HG03575 (cell line): Measurements from ENCODE around the gene PIEZO2.
"Not testable (repeated sequence)": the region's sequence is repeated elsewhere in the genome, so short reads cannot be mapped to it uniquely, and the experiment has no call there.

Experiments used
- ATAC-seq: cut with Tn5 transposase; IDR thresholded peaks from one replicate; pipeline ENCODE4 v1.9.1; 2021; ENCODE audit not compliant: unreplicated experiment, insufficient number of reproducible peaks, low FRiP score; ENCODE audit errors: extremely low read depth

Gene PIEZO2

GRCh38 chr18:10923141-10923540, 226.2 kb downstream of the PIEZO2 start:
- ATAC-seq: no peak

GRCh38 chr18:10922712-10923111, 226.7 kb downstream of the PIEZO2 start:
- ATAC-seq: not testable (repeated sequence)

DNA sequence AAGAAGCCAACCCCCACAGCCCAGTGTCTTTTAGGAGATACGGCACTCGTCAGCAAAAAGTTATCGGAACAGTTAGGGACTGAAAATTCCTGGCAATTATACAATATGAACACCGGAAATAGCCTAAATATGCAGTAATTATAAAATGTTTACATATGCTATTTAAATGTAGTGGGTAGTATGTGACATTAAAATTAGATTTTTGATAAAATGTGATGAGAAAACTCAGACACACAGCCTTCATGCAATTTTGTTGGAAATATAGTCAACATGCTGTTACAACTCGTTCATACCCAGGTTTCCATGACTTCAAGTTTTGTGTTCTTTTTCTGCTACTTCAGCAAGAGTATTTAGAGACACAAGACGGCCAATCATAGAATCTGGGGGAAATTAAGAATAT, 229.1 kb downstream of the PIEZO2 start:
- not testable (repeated sequence) for ATAC-seq

DNA sequence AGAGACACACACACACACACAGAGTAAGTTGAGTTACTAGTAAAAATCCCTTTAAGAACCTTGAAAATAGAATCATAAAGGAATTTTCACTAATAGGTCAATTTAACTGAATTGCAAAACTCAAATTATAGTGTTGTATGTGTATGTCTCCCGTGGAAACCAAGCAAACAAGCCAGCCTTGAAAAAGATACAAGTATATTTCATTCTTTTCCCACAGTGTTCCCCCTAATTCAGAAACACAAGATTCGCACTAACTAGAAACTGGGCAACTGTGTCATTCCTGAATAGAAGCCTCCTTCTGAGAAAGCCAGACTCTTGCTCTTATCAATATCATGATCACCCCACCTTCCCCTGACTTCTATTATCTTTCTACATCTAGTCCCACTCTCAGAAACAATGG, 229.5 kb downstream of the PIEZO2 start:
- ATAC-seq: no peak

DNA sequence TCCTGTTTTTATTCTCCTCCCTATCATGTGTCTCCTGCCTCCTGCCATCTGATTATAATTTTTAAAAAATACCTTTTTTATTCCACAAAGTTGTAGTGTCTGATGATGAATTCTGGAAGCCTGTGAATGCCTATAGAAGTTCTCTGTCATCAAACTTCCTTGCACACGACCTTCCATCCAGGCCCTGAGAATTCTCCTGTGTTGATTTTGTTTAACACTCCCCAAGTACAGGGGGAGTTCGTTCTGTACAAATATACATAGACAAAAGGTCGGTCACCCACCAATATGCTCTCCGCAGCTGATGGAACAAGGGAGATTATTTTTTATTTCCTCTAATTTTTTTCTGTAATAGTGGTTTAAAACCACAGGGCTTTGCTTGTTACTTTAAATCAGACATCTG, 232.5 kb downstream of the PIEZO2 start:
- no peak for ATAC-seq

DNA sequence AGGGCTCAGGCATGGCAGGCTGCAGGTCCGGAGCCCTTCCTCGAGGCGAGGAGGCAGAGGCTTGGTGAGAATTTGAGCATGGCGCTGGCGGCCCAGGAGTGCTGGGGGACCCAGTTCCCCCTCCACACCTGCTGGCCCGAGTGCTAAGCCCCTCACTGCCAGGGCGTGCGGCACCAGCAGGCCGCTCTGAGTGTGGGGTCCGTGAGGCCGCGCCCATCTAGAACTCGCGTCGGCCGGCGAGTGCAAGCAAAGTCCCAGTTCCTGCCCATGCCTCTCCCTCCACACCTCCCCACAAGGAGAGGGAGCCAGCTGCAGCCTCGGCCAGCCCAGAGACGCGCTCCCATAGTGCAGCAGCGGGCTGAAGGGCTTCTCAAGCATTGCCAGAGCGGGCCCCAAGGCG, 233.0 kb downstream of the PIEZO2 start:
- no peak for ATAC-seq

- ATAC-seq: not testable (repeated sequence)
Measured at GRCh38 chr18:10915748-10916147, 233.6 kb downstream of the PIEZO2 start.

GRCh38 chr18:10914610-10915009, 234.8 kb downstream of the PIEZO2 start:
- ATAC-seq: not testable (repeated sequence)

- ATAC-seq: no peak
Measured at GRCh38 chr18:10913919-10914318, 235.4 kb downstream of the PIEZO2 start.

DNA sequence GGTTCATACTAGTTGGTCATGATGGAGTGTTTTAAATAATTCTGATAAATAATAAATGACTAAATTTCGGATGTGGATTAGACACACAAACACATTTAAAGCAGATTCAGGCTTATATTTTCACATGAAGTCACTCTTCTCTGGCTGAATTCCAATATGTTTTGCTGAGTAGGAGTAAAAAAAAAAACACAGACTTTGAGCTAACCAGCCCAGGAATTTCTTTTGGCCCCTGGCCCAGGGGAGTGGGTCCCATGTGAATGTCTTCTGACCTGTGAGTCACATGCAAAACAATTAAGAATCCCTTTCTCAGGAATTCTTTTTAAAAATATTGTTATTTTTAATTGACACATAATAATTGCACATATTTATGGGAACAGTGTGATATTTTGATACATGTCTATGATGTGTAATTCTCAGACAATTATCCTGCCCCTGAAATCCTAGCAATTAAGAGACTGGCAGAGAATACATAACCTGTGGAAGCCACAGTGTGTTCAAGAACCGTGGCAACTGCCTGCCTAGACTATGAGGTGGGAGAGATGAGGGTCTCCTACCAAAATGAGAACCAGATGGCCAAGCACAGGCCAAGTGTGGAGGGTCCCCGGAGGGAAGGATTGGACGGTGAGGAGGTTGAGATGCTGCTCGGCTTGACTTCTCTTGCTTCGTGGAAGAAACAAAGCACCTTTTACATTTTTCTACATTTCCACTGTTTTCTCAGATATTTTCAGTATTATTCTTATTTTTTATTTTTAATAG, 236.4 kb downstream of the PIEZO2 start:
- no peak for ATAC-seq

DNA sequence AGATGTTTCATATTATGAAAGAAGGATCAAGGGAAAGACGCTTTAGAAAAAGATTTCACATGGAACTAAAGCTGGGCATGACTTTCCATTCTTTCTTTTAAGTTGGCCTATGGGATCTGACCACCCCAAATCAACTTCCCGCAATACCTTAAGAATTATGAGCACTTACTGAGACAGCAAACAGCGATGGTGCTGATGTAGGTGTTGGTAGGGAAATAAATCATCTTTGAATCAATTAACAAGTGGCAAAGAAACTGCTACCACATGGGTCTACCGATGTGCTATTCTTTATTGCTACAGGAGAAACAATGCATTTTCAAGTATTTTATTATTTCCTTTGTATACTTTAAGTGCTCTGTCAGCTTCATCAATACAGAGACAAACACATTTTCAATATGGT, 239.6 kb downstream of the PIEZO2 start:
- ATAC-seq: no peak

- ATAC-seq: no peak
Measured at GRCh38 chr18:10908760-10909159, 240.6 kb downstream of the PIEZO2 start.

DNA sequence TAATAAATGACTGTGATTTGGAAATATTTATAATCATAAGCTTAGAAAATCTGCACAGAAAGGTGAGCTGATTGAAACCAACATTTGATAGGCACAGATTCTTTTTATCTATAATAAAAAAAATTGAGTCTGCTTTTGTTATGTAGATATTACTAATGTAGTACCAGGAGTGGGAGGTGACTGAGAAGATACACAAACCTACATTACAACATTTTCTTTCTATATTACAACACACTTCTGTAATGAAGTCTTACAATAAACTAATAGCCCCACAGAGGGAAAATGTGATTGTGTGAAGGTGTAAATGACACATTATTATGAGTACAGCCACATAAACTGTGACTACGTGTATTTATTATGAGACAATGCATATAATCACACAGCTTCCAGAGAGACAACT, 241.6 kb downstream of the PIEZO2 start:
- no peak for ATAC-seq

GRCh38 chr18:10901329-10901728, 248.0 kb downstream of the PIEZO2 start:
- ATAC-seq: no peak

DNA sequence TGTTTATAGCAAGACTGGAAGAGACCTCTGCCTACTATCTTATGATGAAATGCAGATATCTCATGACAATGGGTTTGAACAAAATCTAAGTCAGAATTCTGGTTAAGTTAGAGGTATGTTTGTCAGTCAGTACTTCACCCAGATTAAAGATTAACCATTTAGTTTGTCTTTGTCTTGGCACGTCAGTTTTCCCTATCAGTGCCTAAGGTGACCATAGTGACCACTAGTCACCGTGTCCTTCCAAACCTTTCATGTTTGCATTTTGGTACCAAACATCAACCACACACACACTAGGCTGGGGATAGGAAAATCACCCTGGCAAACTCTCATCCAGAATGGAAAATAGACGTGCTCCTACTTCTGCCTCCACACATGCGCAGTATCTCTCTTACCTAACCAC, 248.9 kb downstream of the PIEZO2 start:
- no peak for ATAC-seq

DNA sequence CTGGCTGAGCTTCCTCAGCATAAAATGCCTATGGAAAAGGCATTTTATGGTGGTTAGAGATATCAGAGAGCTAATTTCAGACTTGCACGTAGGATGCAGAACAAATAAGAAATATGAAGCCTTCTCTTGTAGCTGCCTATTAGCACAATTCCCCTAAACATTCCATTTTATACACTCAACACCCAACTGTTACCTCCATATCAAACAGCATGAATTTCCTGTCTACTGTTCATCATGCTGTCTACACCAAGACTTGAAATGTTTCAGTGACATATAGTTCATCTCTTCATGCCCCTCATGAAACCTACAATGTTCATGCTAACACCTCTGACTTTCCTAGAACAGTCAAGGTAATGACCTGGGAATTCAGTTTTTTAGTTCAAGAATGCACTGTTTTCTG, 249.9 kb downstream of the PIEZO2 start:
- ATAC-seq: no peak

GRCh38 chr18:10898417-10898974, 250.9 kb downstream of the PIEZO2 start:
- ATAC-seq: no peak

DNA sequence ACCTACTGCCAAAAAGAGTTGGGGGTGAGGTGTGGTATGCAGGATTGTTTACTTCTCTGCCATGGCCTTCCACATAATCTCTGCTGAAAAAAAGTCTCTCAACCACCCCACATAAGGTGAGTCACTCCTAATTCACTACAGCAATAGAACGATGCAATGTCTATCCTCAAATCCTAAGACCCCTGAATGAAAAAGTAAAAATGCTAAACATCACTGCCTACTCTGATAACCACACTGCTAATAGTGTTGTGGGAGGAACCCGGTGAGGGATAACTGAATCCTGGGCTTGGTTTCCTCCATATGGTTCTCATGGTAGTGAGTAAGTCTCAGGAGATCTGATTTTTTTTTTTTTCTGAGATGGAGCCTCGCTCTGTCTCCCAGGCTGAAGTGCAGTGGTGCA, 252.5 kb downstream of the PIEZO2 start:
- ATAC-seq: no peak

DNA sequence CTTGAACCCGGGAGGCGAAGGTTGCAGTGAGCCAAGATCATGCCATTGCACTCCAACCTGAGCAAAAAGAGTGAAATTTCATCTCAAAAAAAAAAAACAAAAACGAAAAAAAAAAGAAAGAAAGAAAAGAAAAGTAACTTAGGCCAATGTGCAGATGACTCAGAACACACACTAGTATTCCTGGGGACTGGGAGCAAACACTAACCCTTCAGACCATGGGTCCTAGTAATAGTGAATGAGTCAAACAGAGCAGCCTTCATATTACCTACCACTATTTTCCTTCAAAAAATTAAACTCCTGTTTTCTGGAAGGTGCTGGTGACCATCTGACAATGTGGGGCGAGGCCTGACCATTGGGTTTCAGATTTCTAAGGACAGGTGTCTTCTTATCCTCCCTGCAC, 253.4 kb downstream of the PIEZO2 start:
- no peak for ATAC-seq

DNA sequence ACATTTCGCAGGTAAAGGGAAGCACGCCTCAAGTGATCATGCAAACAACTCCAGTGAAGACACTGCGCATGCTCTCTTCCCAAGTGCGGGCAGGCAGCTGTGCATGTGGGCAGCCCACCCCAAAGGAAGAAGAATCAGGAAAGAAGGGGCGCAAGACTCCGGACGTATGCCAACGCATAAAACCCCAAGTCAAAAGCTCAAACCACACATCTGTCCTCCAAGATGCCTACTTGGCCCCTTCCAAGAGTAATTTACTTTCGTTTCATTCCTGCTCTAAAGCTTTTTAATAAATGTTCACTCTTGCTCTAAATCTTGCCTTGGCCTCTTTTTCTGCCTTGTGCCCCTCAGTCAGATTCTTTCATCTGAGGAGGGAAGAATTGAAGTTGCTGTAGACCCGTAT, 254.9 kb downstream of the PIEZO2 start:
- no peak for ATAC-seq

DNA sequence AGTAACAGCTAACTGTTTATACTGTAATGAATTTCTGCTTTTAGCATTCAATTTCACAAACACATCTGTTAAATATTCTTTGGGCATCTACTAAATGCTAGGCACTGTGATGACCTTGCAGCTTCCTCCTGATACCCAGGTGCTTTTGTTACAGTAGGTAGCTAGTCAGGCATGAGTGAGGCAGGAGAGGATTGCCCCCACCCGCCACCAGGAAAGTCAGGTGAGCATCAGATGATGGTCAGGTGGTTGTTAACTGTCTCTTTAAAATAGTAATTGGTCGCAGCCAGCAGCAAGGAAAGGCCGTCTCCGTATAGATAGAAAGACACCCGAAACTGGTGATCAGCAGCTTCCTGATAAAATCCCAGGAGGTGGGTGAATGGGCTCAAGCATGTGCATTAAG, 255.6 kb downstream of the PIEZO2 start:
- no peak for ATAC-seq
